ENCODE results near the gene CEP19.

The CEP19 gene

GRCh38 chr3:196708467-196708866, 3.6 kb downstream of the CEP19 start:
- no peak for DNase-seq

- DNase-seq: no peak
These were observed 4.5 kb downstream of the CEP19 start for GRCh38 chr3:196707566-196707965.

- DNase-seq: no peak
These were observed 5.3 kb downstream of the CEP19 start for GRCh38 chr3:196706731-196707130.

- no peak for DNase-seq
These were observed 5.7 kb downstream of the CEP19 start for GRCh38 chr3:196706327-196706726.

- no peak for DNase-seq
These were observed 11.2 kb downstream of the CEP19 start for GRCh38 chr3:196700801-196701200.

GRCh38 chr3:196699749-196700148, 12.3 kb downstream of the CEP19 start:
- DNase-seq: no peak

GRCh38 chr3:196697270-196697669, 14.8 kb downstream of the CEP19 start:
- no peak for DNase-seq

- DNase-seq: no peak
These were observed 16.2 kb downstream of the CEP19 start for GRCh38 chr3:196695849-196696226.

GRCh38 chr3:196694941-196695848, 16.9 kb downstream of the CEP19 start:
- no peak for DNase-seq

GRCh38 chr3:196694202-196694638, 17.8 kb downstream of the CEP19 start:
- DNase-seq: no peak

GRCh38 chr3:196691386-196691785, 20.7 kb downstream of the CEP19 start:
- DNase-seq: no peak

GRCh38 chr3:196689941-196690660, 21.9 kb downstream of the CEP19 start:
- no peak for DNase-seq

GRCh38 chr3:196688349-196688748, 23.7 kb downstream of the CEP19 start:
- no peak for DNase-seq

GRCh38 chr3:196686436-196686835, 25.6 kb downstream of the CEP19 start:
- DNase-seq: no peak

- peak; percentile 79 for DNase-seq
These were observed 27.3 kb downstream of the CEP19 start for GRCh38 chr3:196684548-196685407.

GRCh38 chr3:196677931-196678330, 34.1 kb downstream of the CEP19 start:
- no peak for DNase-seq

- DNase-seq: no peak
These were observed 34.7 kb downstream of the CEP19 start for GRCh38 chr3:196677353-196677752.

GRCh38 chr3:196673632-196674031, 38.4 kb downstream of the CEP19 start:
- no peak for DNase-seq

- DNase-seq: no peak
These were observed 41.7 kb downstream of the CEP19 start for GRCh38 chr3:196670339-196670738.

- DNase-seq: no peak
These were observed 44.8 kb downstream of the CEP19 start for GRCh38 chr3:196667056-196667825.

- peak; percentile 81 for DNase-seq
These were observed 45.8 kb downstream of the CEP19 start for GRCh38 chr3:196666001-196666867.
